Fibroblast of lung (primary cell): ENCODE measurements around the gene ANXA3. TPM values are rescaled to one million over a fixed set of nuclear protein-coding genes. Genes with fewer than 3 reads are reported as not detected.
A peak's percentile ranks its signal among the peaks of the same experiment; 100 is the strongest.

Experiments
- DNase-seq, 2 donors: peaks; one replicate each; pipeline versions ENCODE4 v3.0.0 to v3.0.0-alpha.2; 2010; ENCODE audit warnings: low read depth in 2 of 2
- H2AFZ ChIP-seq: 2 replicates; pipeline ENCODE4 v1.5.1; 2012; ENCODE audit warnings: low read length, control low read depth, inconsistent platforms
- H3K27ac ChIP-seq: 2 replicates; pipeline ENCODE4 v1.5.1; 2011; ENCODE audit warnings: low read length, control low read depth; ENCODE audit not compliant: insufficient read depth
- H3K27me3 ChIP-seq: 2 replicates; pipeline ENCODE4 v1.5.1; 2011; ENCODE audit warnings: mild to moderate bottlenecking, low read length; ENCODE audit not compliant: control insufficient read depth, insufficient read depth
- H3K36me3 ChIP-seq: 2 replicates; pipeline ENCODE4 v1.5.1; 2011; ENCODE audit warnings: low read length; ENCODE audit not compliant: control insufficient read depth, insufficient read depth
- H3K4me1 ChIP-seq: 2 replicates; pipeline ENCODE4 v1.5.1; 2011; ENCODE audit warnings: low read length; ENCODE audit not compliant: control insufficient read depth, insufficient read depth; ENCODE audit errors: extremely low read depth
- H3K4me2 ChIP-seq: 2 replicates; pipeline ENCODE4 v1.5.1; 2011; ENCODE audit warnings: low read length, control low read depth; ENCODE audit not compliant: insufficient read depth; ENCODE audit errors: extremely low read depth
- H3K4me3 ChIP-seq, 4 experiments: fragments of 200-600 bp in 1 of 4; sonication (generic) in 1 of 4; replicated peaks in 1 of 4; 2 replicates each; pipeline ENCODE4 v1.5.1; 2011 to 2016; ENCODE audit warnings: low read length in 4 of 4, low read depth in 3 of 4, mild to moderate bottlenecking in 3 of 4, control low read depth in 2 of 4, inconsistent platforms in 1 of 4, mixed read lengths in 1 of 4; ENCODE audit not compliant: insufficient read depth in 1 of 4; ENCODE audit errors: control extremely low read depth in 1 of 4
- H3K79me2 ChIP-seq: 2 replicates; pipeline ENCODE4 v1.5.1; 2012; ENCODE audit warnings: mild to moderate bottlenecking, low read length, inconsistent platforms; ENCODE audit not compliant: control insufficient read depth, insufficient read depth
- H3K9ac ChIP-seq: 2 replicates; pipeline ENCODE4 v1.5.1; 2011; ENCODE audit warnings: mild to moderate bottlenecking, low read length, control low read depth; ENCODE audit not compliant: insufficient read depth
- H3K9me3 ChIP-seq: 2 replicates; pipeline ENCODE4 v1.5.1; 2012; ENCODE audit warnings: low read depth, low read length; ENCODE audit not compliant: control insufficient read depth, insufficient read depth
- H4K20me1 ChIP-seq: 2 replicates; pipeline ENCODE4 v1.5.1; 2011; ENCODE audit warnings: low read length; ENCODE audit not compliant: control insufficient read depth, insufficient read depth; ENCODE audit errors: extremely low read depth
- EZH2 ChIP-seq: IDR thresholded peaks from 2 replicates; pipeline ENCODE4 v1.5.1; 2012; ENCODE audit warnings: low read length, control low read depth, mild to moderate bottlenecking; ENCODE audit errors: missing control alignments
- polyA plus RNA-seq, 2 donors: library from polyadenylated mRNA; depleted of rRNA in 1 of 2; stranded (reverse) in 1 of 2; unstranded in 1 of 2; fragments of >200 nt; gene quantifications; 2 replicates each; pipeline ENCODE4 v1.2.1, GENCODE V29; 2011 to 2012; ENCODE audit warnings: missing spikeins in 1 of 2
- total RNA-seq: library from RNA; depleted of rRNA; stranded (reverse); fragments of >200 nt; gene quantifications from 2 replicates; pipeline ENCODE4 v1.2.1, GENCODE V29; 2014
- TF ChIP-seq, protein P1 (sequence below), 2 donors: IDR thresholded peaks in 1 of 2; conservative IDR thresholded peaks in 1 of 2; 1 replicate in 1 of 2; 2 replicates in 1 of 2; pipeline ENCODE4 v1.5.1; 2011 to 2012; ENCODE audit warnings: low read length in 2 of 2, control low read depth in 1 of 2, inconsistent platforms in 1 of 2, low read depth in 1 of 2, mild to moderate bottlenecking in 1 of 2

ANXA3 gene
- total and polyA plus RNA-seq, 2 donors (not counting 1 experiment from before 2014, with no cell fraction given): 9.7 to 9.9 TPM

DNA sequence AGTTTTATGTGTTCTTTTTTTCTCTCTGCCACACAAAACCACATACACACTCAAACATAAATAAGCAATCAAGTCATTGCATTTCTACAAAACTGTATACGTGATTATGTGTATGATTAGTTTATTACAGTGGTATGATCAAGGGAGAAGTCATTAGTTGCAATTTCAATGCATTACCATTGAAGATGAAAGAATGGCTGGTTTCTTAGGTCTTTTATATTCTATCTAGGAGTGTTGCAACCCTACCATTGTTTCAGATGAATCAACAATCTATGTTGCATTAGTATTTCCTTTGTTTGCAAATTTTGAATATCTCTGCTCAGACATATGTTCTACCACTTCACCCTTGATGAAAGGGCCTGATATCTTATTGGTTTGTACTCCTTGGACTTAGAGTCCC, 6.8 kb downstream of the ANXA3 start:
- TF ChIP-seq EZH2: no peak
- TF ChIP-seq, protein P1, sequence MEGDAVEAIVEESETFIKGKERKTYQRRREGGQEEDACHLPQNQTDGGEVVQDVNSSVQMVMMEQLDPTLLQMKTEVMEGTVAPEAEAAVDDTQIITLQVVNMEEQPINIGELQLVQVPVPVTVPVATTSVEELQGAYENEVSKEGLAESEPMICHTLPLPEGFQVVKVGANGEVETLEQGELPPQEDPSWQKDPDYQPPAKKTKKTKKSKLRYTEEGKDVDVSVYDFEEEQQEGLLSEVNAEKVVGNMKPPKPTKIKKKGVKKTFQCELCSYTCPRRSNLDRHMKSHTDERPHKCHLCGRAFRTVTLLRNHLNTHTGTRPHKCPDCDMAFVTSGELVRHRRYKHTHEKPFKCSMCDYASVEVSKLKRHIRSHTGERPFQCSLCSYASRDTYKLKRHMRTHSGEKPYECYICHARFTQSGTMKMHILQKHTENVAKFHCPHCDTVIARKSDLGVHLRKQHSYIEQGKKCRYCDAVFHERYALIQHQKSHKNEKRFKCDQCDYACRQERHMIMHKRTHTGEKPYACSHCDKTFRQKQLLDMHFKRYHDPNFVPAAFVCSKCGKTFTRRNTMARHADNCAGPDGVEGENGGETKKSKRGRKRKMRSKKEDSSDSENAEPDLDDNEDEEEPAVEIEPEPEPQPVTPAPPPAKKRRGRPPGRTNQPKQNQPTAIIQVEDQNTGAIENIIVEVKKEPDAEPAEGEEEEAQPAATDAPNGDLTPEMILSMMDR (conservative IDR thresholded peaks at IDR 0.05 in 1 of 2, IDR thresholded peaks at IDR 0.05 in 1 of 2; ENCODE audit: low read depth in 1 of 2, low read length in 2 of 2): no peak
- peak in 1 of 2 donors; percentile 20 for DNase-seq
- Histone ChIP-seq H2AFZ (no peak overlapping the region), H3K4me1 (peaks cover 10% of the 10 kb centered on the region), H3K27me3 (no peaks in the 10 kb centered on the region), H3K9ac (no peak overlapping the region), H3K36me3 (no peaks in the 10 kb centered on the region), H3K9me3 (no peaks in the 10 kb centered on the region), H3K27ac (no peak overlapping the region), H3K4me3 (no peak overlapping the region), H3K4me2 (no peak overlapping the region), H4K20me1 (no peaks in the 10 kb centered on the region), H3K79me2 (no peaks in the 10 kb centered on the region)

DNA sequence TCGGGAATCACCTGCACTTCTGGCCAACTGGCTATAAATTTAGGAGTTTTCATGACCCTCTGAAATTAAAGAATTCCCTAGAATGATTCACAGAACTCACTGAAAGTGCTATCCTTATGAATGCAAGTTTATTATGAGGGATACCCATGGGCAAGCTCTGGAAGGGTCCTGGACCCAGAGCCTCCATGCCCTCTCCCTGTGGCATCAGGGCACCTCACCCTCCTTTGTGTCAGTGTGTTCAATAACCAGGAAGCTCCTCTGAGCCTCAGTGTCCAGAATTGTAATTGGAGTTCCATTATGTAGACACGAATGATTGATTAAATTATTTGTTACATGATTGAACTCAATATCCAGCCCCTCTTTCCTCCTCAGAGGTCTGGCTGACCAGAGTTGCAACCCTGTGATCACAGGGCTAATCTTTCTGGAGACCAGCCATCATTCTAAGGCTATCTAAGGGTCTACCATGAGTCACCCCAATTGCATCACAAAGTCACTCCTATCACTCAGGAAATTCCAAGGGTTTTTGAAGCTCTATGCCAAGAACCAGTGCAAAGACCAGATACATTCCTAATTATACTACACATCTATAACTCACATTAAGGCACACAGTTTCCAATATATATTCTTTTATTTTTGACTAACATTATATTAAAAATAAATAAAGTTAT, 8.9 kb downstream of the ANXA3 start:
- Histone ChIP-seq H3K27ac (no peak overlapping the region), H3K4me1 (peaks cover 10% of the 10 kb centered on the region), H3K27me3 (no peaks in the 10 kb centered on the region), H3K9me3 (no peaks in the 10 kb centered on the region), H2AFZ (no peak overlapping the region), H3K79me2 (no peaks in the 10 kb centered on the region), H3K4me2 (peak overlapping the region; percentile 21), H4K20me1 (no peaks in the 10 kb centered on the region), H3K4me3 (no peak overlapping the region), H3K36me3 (no peaks in the 10 kb centered on the region), H3K9ac (no peak overlapping the region)
- no peak for TF ChIP-seq EZH2
- TF ChIP-seq, protein P1 (conservative IDR thresholded peaks at IDR 0.05 in 1 of 2, IDR thresholded peaks at IDR 0.05 in 1 of 2; ENCODE audit: low read depth in 1 of 2, low read length in 2 of 2): no peak
- peak; percentile 71 to 95 for DNase-seq

DNA sequence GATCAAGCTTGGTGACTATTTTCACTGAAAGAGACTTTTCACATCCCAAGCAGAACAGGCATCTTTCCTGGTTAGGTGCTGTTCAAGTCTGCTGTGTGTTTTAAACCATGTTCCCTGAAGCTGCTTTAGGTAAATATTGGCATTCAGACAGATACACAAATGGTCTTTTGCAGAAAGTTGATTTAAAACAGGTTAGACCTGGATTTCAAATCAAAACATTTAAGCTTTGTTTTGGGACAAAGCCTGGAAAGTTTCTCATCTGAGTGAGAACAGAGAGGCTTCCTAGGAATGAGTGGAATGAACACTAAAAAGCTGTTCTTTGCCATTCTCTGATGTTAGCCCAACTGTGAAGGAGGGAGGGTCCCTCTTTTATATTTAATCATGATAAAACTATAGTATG, 10.1 kb downstream of the ANXA3 start:
- no peaks in the 10 kb centered on the region for H4K20me1 ChIP-seq
- H3K36me3 ChIP-seq: no peaks in the 10 kb centered on the region
- no peaks in the 10 kb centered on the region for H3K9me3 ChIP-seq
- H3K9ac ChIP-seq: no peak overlapping the region
- DNase-seq: peak in 1 of 2 donors; percentile 74
- peaks cover 15% of the 10 kb centered on the region for H3K4me1 ChIP-seq
- H3K27ac ChIP-seq: no peak overlapping the region
- no peak overlapping the region for H2AFZ ChIP-seq
- no peak overlapping the region for H3K4me3 ChIP-seq
- no peaks in the 10 kb centered on the region for H3K79me2 ChIP-seq
- TF ChIP-seq, protein P1 (conservative IDR thresholded peaks at IDR 0.05 in 1 of 2, IDR thresholded peaks at IDR 0.05 in 1 of 2; ENCODE audit: low read depth in 1 of 2, low read length in 2 of 2): no peak
- TF ChIP-seq EZH2: no peak
- H3K4me2 ChIP-seq: no peak overlapping the region
- no peaks in the 10 kb centered on the region for H3K27me3 ChIP-seq
